Stimulated activated CD8-positive, alpha-beta memory T cell treated with anti-CD3 and anti-CD28 coated beads, Interleukin-2, amount 100 ng/mL, for 48 hours (primary cell): Measurements from ENCODE around the gene B3GNT9.

ENCODE experiments used
- DNase-seq, 2 donors: peaks; one replicate each; pipeline ENCODE4 v3.0.0-alpha.2; 2020; ENCODE audit warnings: low read depth in 2 of 2

Gene B3GNT9

GRCh38 chr16:67167588-67167987, 16.8 kb upstream of the B3GNT9 start:
- no peak for DNase-seq

GRCh38 chr16:67166598-67167168, 15.9 kb upstream of the B3GNT9 start:
- DNase-seq = no peak

GRCh38 chr16:67166110-67166547, 15.3 kb upstream of the B3GNT9 start:
- DNase-seq = no peak

- no peak for DNase-seq
Observed at GRCh38 chr16:67165121-67166078, 14.6 kb upstream of the B3GNT9 start.

- no peak for DNase-seq
Observed at GRCh38 chr16:67164599-67165061, 13.8 kb upstream of the B3GNT9 start, which contains the start of gene HSF4. Gene HSF4 (plus strand): TSS chr16:67164745. CDS start chr16:67164812, 67 bp downstream.

- no peak for DNase-seq
Observed at GRCh38 chr16:67163999-67164558, 13.3 kb upstream of the B3GNT9 start.

- no peak for DNase-seq
Observed at GRCh38 chr16:67163164-67163998, 12.6 kb upstream of the B3GNT9 start.

- DNase-seq = no peak
Observed at GRCh38 chr16:67162506-67163163, 11.8 kb upstream of the B3GNT9 start.

GRCh38 chr16:67161595-67162058, 10.8 kb upstream of the B3GNT9 start:
- no peak for DNase-seq

- peak; percentile 70 to 77 for DNase-seq
Observed at GRCh38 chr16:67158637-67159600, 8.1 kb upstream of the B3GNT9 start.

- DNase-seq = no peak
Observed at GRCh38 chr16:67157892-67158635, 7.3 kb upstream of the B3GNT9 start.

GRCh38 chr16:67157106-67157748, 6.4 kb upstream of the B3GNT9 start:
- DNase-seq = no peak

GRCh38 chr16:67156143-67156844, 5.5 kb upstream of the B3GNT9 start:
- no peak for DNase-seq

GRCh38 chr16:67155295-67156142, 4.7 kb upstream of the B3GNT9 start:
- DNase-seq = peak; percentile 70 to 73

- no peak for DNase-seq
Observed at GRCh38 chr16:67154578-67155294, 3.9 kb upstream of the B3GNT9 start.

- no peak for DNase-seq
Observed at GRCh38 chr16:67151431-67152097, 766 bp upstream of the B3GNT9 start.
